ENCODE data around the gene SART3. TPM values are rescaled to one million over a fixed set of nuclear protein-coding genes. Genes with fewer than 3 reads are reported as not detected.
"Not testable (repeated sequence)": the region's sequence is repeated elsewhere in the genome, so short reads cannot be mapped to it uniquely, and the experiment has no call there.

Gene SART3
- total RNA-seq, 1 experiment from 2014 or later, result 57.4 TPM

DNA sequence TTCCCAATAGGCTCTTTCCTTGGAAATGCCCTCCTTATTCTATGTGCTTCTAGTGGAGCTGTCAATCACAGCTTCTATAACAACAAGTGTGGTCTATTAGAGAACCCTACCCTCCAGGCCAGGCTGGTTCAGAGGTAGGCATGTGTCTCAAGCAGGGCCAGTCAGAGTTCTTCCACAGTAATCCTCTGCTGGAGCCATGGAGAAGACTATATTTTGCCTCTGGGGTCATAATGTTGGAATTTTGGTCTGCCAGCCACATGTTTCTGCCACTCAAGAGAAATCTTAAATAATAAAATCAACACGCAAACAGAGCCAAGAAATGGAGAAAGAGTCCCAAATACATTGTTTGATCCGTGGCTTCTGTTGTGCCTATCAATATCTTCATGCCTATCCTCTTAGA is 69.7 kb downstream of the SART3 start:
- peak; percentile 12 for DNase-seq (ENCODE audit: low read depth)

- not testable (repeated sequence) for DNase-seq (ENCODE audit: low read depth)
Measured at GRCh38 chr12:108487029-108487428, 73.9 kb downstream of the SART3 start.

- DNase-seq (ENCODE audit: low read depth), result not testable (repeated sequence)
Measured at GRCh38 chr12:108485371-108485770, 75.6 kb downstream of the SART3 start.

- no peak for DNase-seq (ENCODE audit: low read depth)
Measured at GRCh38 chr12:108484845-108485244, 76.1 kb downstream of the SART3 start.

- DNase-seq (ENCODE audit: low read depth), result no peak
Measured at GRCh38 chr12:108484431-108484830, 76.5 kb downstream of the SART3 start.

GRCh38 chr12:108483213-108484059 is 77.5 kb downstream of the SART3 start:
- DNase-seq (ENCODE audit: low read depth), result no peak

GRCh38 chr12:108482717-108483212 is 78.2 kb downstream of the SART3 start:
- DNase-seq (ENCODE audit: low read depth), result peak; percentile 48

GRCh38 chr12:108479364-108480070 is 81.5 kb downstream of the SART3 start:
- DNase-seq (ENCODE audit: low read depth), result no peak

DNA sequence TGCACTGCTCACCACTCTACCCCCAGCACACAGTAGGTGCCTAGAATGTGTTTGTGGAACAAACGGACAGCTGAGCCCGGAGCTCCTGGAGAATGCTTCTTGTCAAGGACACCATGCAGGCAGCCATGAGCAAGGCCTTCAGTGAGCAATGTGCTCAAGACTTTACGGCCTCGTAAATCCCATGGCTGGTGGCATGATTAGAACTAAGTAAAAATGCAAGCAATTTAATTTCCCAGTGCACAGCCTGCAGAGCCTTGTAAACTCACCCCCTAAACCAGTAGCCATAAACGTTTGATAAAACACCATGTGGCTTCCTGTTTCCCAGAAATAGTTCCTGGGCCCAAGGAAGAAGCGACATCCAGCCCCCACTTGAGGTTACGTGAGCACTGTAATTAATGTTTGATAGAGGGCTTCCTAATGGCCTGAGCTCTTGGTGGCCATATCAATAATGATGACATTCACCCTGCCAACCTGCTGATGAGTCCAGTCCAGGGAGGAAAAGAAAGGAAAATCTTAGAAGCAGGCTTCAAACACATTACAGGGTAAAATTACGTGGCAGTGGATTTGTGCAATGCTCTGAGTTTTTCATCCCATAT is 82.3 kb downstream of the SART3 start:
- DNase-seq (ENCODE audit: low read depth), result no peak

DNA sequence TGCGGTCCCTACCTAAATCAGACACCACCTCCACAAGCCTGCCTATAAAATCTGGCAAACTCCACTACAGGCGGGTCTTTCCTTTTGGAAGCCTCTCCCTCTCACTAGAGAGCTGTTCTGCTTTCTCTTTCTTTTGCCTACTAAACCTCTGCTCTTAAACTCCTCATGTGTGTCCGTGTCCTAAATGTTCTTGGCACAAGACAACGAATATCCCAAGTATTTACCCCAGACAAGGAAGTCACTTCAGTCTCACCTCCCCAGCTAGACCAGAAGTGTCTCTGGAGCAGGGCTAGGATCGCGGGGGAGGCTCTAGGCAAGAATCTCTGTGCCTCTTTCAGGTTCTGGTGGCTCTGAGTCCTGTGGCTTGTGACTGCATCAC is 83.1 kb downstream of the SART3 start:
- DNase-seq (ENCODE audit: low read depth), result no peak

DNA sequence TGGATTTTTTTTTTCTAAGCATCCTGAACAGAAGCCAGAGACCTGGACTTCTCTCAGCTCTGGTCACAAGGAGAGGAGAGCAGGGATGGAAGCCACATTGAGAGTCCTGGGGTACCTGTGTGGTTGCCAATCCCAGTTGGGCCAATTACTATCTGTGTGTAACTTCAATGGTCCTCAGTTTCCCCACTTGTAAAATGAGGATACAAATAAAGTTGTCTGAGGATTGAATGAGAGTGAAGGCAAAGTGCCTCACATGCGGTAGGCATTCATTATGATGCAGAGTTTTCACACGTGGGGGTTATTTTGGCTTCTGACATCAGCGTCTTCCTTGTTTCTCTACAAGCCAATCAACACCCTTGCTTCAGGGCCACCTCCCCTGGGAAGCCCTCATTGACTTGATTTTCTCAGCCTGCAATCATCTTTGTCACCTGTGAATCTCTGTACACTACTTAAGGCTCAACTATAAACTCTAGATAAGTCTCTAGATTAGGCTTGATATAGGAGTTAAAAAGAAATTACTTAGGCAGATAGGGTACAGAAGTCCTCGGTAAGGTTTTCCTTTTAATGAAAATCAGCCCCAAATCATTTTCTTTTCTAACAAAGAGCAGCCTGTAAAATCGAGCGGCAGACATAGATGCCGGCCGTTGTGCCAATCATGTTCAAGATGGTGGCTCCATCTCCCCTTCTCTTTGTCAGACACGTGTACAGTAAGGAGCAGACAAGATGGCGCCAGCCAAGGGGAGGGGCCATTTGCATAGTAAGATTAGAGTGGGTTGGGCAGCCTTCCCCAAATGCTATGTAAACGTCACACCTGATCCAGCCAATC is 83.7 kb downstream of the SART3 start:
- DNase-seq (ENCODE audit: low read depth), result no peak

DNA sequence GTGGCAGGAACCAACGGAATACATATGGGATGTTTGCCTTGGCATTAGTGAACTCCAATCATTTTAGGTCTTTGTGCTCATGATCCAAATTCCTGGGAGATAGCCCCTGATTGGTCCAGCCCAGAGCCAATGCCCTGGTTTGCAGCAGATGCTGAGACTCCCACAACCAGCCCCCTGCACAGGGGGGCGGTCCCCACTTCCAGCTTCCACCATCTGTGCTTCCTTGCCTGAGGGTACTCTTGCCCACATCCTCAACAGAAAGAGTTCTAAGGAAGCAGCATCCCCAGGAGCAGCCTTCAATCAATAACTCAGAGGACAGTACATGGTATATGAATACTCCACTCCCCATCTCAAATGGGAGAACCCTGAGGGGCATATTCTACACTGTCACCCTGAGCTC is 85.6 kb downstream of the SART3 start:
- DNase-seq (ENCODE audit: low read depth), result no peak

GRCh38 chr12:108473400-108474055 is 87.4 kb downstream of the SART3 start:
- no peak for DNase-seq (ENCODE audit: low read depth)

Other genes with a start within 250 kb of the SART3 start
- 15.4 and 17.1 TPM in 2 replicates for gene CMKLR1, start 221.9 kb downstream of the SART3 start, total RNA-seq (2014; rRNA removed)
- 7.0 and 7.9 TPM in 2 replicates for gene FICD, start 45.9 kb downstream of the SART3 start, total RNA-seq (2014; rRNA removed)
- 122 and 132 TPM in 2 replicates for gene ISCU, start 1.4 kb upstream of the SART3 start, total RNA-seq (2014; rRNA removed)
- 0.80 and 1.9 TPM in 2 replicates for gene TMEM119, start 36.9 kb upstream of the SART3 start, total RNA-seq (2014; rRNA removed)
- gene SELPLG, start 72.7 kb upstream of the SART3 start, total RNA-seq (2014; rRNA removed), result 1.5 and 2.1 TPM in 2 replicates
- 167 and 172 TPM in 2 replicates for gene CORO1C, start 170.3 kb upstream of the SART3 start, total RNA-seq (2014; rRNA removed)